ENCODE measurements around the gene RASGRP1.

RASGRP1 gene

GRCh38 chr15:38534691-38535090 lies 29.9 kb downstream of the RASGRP1 start:
- no peak for DNase-seq

- DNase-seq, result no peak
Measured at GRCh38 chr15:38533926-38534325, 30.7 kb downstream of the RASGRP1 start.

DNA sequence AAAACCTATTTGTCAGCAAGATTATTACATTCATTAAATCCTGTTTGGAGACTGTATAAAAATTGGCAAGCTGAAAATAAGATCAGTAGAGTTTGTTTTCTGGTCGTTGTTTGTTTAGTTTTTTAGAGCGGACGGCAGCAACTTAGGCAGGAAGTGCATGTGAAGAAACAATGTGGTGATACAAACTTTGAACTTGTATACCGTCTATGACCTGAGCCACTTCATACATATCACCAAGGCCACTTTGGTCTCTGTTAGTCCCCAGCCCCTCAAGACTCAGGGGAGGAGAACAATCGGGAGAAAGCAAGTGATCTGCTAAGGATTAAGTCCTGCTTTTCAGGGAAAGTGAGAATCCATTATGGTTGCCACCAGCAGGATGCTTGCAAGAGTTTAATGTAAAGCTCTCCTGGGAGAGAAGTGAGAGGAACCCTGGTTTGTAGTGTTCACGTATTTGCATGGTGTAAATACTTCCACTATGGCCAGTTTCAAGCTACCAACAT lies 31.1 kb downstream of the RASGRP1 start:
- DNase-seq, result no peak

DNA sequence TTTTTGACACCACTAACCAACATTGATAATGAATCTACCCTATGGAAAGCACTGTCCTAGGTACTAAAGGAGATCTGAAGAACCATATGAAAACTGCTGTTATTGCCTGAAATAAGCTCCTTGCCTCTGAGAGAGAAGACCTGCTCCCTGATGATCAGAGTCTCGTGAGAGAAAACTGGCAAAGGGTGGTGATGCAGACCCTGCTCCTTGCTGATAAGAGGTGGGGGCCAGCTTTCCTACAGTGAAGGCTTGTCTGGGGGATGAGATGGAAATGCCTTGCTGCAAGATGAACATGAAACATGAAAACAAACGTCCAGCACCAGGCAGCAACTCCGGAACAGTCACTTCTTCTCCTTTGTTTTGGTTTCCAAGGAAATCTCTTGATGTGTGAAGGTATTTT lies 31.9 kb downstream of the RASGRP1 start:
- DNase-seq, result no peak

GRCh38 chr15:38531509-38531908 lies 33.1 kb downstream of the RASGRP1 start:
- DNase-seq, result no peak

DNA sequence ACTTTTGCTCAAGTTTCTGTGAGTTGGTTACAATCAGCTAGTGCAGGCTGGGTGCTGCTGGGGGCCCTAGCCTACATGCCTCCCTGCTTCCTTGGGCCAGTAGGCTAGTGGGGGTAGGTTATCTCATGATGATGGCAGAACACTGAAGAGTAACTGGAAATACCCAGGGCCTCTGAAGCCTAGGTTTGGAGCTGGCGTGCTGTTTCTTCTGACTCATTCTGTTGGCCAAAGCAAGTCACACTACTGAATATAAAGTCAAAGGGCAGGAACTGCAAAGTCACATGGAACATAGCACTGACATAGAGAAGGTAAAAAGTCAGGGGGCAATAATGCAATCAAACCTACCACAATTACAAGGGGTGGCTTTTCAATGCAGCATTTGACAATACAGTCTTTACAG lies 34.5 kb downstream of the RASGRP1 start:
- no peak for DNase-seq

GRCh38 chr15:38528294-38528693 lies 36.3 kb downstream of the RASGRP1 start:
- no peak for DNase-seq

- no peak for DNase-seq
Measured at GRCh38 chr15:38526158-38526557, 38.5 kb downstream of the RASGRP1 start.

GRCh38 chr15:38525489-38525888 lies 39.1 kb downstream of the RASGRP1 start:
- no peak for DNase-seq

GRCh38 chr15:38524156-38524555 lies 40.5 kb downstream of the RASGRP1 start:
- DNase-seq, result no peak

DNA sequence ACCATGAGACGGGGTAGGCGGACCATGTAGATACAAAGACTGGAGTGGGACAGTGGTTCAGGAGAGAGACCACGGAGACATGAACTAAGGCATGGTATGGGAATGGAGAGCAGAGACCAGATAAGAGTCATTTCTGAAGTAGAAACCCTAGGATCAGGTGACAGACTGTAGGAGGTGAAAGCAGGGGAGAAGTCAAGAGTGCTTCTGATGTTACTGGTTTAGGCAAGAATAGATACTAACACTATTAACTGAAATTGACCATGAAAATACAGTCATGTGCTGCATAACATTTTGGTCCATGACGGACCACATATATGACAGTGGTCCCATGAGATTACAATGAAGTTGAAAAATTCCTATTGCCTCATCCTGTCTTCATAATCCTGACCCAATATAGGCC lies 41.7 kb downstream of the RASGRP1 start:
- no peak for DNase-seq

- no peak for DNase-seq
Measured at GRCh38 chr15:38521316-38521715, 43.3 kb downstream of the RASGRP1 start.

GRCh38 chr15:38520035-38520434 lies 44.6 kb downstream of the RASGRP1 start:
- no peak for DNase-seq

DNA sequence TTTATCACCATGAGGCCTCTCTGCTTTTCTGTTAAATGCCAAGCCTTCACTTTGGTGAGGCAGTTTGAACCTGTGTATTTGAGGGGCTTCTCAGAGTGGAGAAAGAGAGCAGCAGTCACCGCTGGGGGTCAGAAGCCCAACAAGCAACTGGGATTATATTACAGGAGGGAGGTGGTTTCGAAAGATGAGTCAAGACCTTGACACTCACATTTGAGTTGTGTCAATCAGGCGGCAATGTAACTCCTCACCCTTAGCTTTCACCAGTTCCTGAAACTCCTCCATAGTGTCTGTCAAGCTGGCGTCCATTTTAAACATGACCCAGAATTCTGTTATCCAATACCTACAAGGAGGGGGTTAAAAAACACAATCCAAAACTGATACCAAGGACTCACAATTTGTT lies 46.5 kb downstream of the RASGRP1 start:
- DNase-seq, result no peak

- DNase-seq, result no peak
Measured at GRCh38 chr15:38517312-38517975, 47.2 kb downstream of the RASGRP1 start.

GRCh38 chr15:38516626-38517025 lies 48.0 kb downstream of the RASGRP1 start:
- DNase-seq, result no peak

DNA sequence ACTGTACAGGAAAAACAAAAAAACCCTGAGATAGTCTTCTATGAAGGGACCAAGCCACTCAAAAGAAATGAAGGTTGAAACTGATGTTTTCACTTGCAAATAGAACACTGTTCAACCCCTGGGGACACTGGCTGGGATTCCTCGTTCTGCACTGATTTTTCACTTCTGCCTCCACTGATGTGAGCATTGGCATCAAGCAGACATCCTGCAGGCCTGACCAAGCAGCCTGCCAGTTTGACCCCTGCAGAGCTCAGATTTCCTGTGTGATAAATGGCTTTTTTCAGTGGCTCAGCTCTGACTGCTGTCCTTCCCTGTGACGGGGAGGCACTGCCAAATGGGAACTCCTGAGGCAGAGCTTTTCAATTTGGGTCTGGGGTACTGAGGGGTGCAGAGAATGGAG lies 50.0 kb downstream of the RASGRP1 start:
- no peak for DNase-seq

DNA sequence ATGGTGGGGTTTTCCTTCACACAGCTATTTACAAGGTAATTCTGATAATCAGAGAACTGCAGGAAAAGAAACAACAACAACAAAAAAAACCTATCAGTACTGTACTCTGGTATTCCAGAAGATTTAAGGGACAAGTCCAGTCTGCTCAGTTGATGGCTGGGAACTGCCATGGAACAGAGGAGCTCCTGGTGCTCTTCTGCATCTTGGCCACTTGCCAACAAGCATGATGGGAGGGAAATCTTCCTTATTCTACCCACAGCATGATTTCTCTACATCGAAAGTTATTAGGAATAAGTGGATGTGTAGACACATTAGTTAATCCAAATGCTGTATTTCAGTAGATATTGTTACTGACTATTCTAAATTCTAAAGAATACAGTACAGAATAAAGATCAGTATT lies 51.7 kb downstream of the RASGRP1 start:
- DNase-seq, result no peak

DNA sequence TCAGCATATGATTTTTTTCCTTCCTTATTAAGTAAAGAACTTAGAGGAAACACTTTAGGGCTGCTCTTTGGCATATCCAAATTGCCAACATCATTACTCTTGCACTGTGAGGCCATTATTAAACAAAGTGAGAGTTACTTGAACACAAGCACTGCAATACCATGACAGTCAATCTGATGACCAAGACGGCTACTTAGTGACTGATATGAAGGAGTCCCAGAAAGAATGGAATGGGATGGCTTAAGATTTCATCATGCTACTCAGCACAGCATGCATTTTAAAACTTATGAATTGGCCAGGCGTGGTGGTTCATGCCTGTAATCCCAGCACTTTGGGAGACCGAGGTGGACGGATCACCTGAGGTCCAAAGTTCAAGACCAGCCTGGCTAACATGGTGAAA lies 55.5 kb downstream of the RASGRP1 start:
- no peak for DNase-seq

- no peak for DNase-seq
Measured at GRCh38 chr15:38508647-38509046, 56.0 kb downstream of the RASGRP1 start.

- DNase-seq, result no peak
Measured at GRCh38 chr15:38507570-38507969, 57.0 kb downstream of the RASGRP1 start.

GRCh38 chr15:38506997-38507396 lies 57.6 kb downstream of the RASGRP1 start:
- DNase-seq, result no peak

GRCh38 chr15:38504680-38505467 lies 59.7 kb downstream of the RASGRP1 start:
- DNase-seq, result no peak

DNA sequence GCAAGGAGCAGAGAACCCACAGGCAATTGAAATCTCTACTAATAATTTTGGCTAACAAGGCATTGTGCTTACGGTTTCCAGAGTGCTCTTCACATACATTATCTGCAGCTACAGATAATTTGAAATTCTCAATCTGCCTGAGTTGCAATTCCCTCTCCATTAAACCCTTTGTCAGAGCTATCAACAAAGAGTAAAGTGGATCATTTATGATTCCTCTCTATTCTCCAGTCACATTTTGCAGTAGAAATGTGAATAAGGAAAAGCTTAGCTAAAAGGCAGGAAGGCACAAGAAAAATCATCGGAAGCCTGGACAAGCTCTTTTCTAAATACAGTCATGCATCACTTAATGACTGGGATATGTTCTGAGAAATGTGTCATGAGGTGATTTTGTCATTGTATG lies 61.1 kb downstream of the RASGRP1 start:
- DNase-seq, result no peak

DNA sequence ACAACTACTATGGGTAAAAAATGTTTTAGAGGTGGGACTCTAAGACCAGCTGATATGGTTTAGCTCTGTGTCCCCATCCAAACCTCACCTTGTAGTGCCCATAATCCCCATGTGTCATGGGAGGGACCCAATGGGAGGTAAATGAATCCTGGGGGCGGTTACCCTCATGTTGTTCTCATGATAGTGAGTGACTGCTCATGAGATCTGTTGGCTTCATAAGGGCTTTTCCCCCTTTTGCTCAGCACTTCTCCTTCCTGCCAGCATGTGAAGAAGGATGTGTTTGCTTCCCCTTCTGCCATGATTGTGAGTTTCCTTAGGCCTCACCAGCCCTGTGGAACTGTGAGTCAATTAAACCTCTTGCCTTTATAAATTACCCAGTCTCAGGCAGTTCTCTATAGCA lies 65.0 kb downstream of the RASGRP1 start:
- no peak for DNase-seq

Measured in KG1 (cell line).